Measurements from ENCODE around the gene THRB. TPM values are rescaled to one million over a fixed set of nuclear protein-coding genes. Genes with fewer than 3 reads are reported as not detected.
"Not testable (repeated sequence)": the region's sequence is repeated elsewhere in the genome, so short reads cannot be mapped to it uniquely, and the experiment has no call there.

The THRB gene
- total RNA-seq, 1 donor = 0.36 TPM

DNA sequence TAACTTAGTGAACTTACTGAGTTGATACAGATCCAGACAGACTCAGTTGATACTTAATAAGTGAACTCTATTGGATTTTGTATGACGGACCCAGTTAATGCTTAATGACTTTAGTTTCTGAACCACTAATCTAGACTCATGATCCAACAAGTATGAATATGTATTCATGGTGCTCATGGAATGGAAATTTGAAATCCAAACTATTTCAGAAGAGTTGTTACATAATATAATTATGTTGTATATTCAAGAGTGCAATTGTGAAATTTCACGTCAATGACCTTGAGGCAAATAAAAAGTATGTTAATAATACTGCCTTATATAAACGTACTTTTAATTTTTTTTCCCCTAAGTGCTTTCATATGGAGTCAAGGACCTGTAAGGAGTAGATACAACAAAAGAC lies 78.8 kb downstream of the THRB start:
- H3K4me3 ChIP-seq (ENCODE audit: insufficient read depth, low read length) = no peak overlapping the region
- TF ChIP-seq, protein P1, sequence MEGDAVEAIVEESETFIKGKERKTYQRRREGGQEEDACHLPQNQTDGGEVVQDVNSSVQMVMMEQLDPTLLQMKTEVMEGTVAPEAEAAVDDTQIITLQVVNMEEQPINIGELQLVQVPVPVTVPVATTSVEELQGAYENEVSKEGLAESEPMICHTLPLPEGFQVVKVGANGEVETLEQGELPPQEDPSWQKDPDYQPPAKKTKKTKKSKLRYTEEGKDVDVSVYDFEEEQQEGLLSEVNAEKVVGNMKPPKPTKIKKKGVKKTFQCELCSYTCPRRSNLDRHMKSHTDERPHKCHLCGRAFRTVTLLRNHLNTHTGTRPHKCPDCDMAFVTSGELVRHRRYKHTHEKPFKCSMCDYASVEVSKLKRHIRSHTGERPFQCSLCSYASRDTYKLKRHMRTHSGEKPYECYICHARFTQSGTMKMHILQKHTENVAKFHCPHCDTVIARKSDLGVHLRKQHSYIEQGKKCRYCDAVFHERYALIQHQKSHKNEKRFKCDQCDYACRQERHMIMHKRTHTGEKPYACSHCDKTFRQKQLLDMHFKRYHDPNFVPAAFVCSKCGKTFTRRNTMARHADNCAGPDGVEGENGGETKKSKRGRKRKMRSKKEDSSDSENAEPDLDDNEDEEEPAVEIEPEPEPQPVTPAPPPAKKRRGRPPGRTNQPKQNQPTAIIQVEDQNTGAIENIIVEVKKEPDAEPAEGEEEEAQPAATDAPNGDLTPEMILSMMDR (IDR thresholded peaks at IDR 0.05; ENCODE audit: extremely low read depth, low read depth, low read length) = no peak
- H3K4me1 ChIP-seq (ENCODE audit: insufficient read depth, low read length) = no peaks in the 10 kb centered on the region
- H2AFZ ChIP-seq (ENCODE audit: low read length) = no peak overlapping the region
- DNase-seq (ENCODE audit: insufficient read length, low spot score, missing footprints) = no peak
- H3K27ac ChIP-seq (ENCODE audit: low read depth, low read length) = no peak overlapping the region
- no peak overlapping the region for H3K4me2 ChIP-seq (ENCODE audit: insufficient read depth, low read length)
- no peaks in the 10 kb centered on the region for H4K20me1 ChIP-seq (ENCODE audit: insufficient read depth, low read length)
- no peaks in the 10 kb centered on the region for H3K36me3 ChIP-seq (ENCODE audit: insufficient read depth, low read length)
- H3K27me3 ChIP-seq (ENCODE audit: insufficient read depth, low read length) = no peaks in the 10 kb centered on the region
- H3K79me2 ChIP-seq (ENCODE audit: insufficient read depth, low read length) = no peaks in the 10 kb centered on the region
- no peaks in the 10 kb centered on the region for H3K9me3 ChIP-seq (ENCODE audit: low read depth, low read length)

DNA sequence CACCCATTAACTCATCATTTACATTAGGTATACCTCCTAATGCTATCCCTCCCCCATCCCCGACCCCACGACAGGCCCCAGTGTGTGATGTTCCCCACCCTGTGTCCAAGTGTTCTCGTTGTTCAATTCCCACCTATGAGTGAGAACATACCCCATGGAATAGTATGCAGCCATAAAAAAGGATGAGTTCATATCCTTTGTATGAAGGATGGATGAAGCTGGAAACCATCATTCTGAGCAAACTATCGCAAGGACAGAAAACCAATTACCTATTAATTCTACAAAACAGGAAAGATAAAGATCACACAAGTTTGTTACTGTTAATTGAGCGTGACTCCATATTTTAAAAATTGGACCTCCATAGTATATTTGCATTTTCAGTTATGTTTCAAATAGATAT lies 81.0 kb downstream of the THRB start:
- H3K9me3 ChIP-seq (ENCODE audit: low read depth, low read length); H3K4me3 ChIP-seq (ENCODE audit: insufficient read depth, low read length); H3K79me2 ChIP-seq (ENCODE audit: insufficient read depth, low read length); H3K27me3 ChIP-seq (ENCODE audit: insufficient read depth, low read length); H3K4me2 ChIP-seq (ENCODE audit: insufficient read depth, low read length); H4K20me1 ChIP-seq (ENCODE audit: insufficient read depth, low read length); H3K27ac ChIP-seq (ENCODE audit: low read depth, low read length); H2AFZ ChIP-seq (ENCODE audit: low read length); H3K36me3 ChIP-seq (ENCODE audit: insufficient read depth, low read length); H3K4me1 ChIP-seq (ENCODE audit: insufficient read depth, low read length); DNase-seq (ENCODE audit: insufficient read length, low spot score, missing footprints): not testable (repeated sequence)

DNA sequence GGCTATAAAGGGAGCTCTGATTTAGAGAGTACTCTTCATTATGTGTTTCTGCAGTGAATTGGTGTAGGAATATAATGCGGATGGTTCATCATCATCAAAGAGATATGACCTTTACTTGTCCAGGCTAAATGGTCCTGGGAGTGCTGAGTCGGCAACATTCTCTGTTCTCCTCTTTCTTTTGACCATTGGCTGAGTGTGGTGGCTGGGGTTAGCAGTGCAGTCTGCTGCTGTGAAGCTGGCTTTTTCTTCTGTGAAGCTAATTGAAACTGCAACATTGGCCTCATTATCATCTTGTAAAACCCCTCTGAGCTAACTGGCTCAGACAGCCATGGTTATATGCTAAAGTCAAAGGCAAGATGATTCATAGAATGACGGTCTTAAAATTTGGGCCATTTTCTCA lies 83.8 kb downstream of the THRB start:
- TF ChIP-seq, protein P1 (IDR thresholded peaks at IDR 0.05; ENCODE audit: extremely low read depth, low read depth, low read length) = no peak
- Histone ChIP-seq H3K36me3 (ENCODE audit: insufficient read depth, low read length) (no peaks in the 10 kb centered on the region), H3K27ac (ENCODE audit: low read depth, low read length) (no peak overlapping the region), H3K4me3 (ENCODE audit: insufficient read depth, low read length) (no peak overlapping the region), H3K4me1 (ENCODE audit: insufficient read depth, low read length) (no peaks in the 10 kb centered on the region), H2AFZ (ENCODE audit: low read length) (no peak overlapping the region), H4K20me1 (ENCODE audit: insufficient read depth, low read length) (no peaks in the 10 kb centered on the region), H3K79me2 (ENCODE audit: insufficient read depth, low read length) (no peaks in the 10 kb centered on the region), H3K4me2 (ENCODE audit: insufficient read depth, low read length) (no peak overlapping the region), H3K27me3 (ENCODE audit: insufficient read depth, low read length) (no peaks in the 10 kb centered on the region), H3K9me3 (ENCODE audit: low read depth, low read length) (no peaks in the 10 kb centered on the region)
- no peak for DNase-seq (ENCODE audit: insufficient read length, low spot score, missing footprints)

DNA sequence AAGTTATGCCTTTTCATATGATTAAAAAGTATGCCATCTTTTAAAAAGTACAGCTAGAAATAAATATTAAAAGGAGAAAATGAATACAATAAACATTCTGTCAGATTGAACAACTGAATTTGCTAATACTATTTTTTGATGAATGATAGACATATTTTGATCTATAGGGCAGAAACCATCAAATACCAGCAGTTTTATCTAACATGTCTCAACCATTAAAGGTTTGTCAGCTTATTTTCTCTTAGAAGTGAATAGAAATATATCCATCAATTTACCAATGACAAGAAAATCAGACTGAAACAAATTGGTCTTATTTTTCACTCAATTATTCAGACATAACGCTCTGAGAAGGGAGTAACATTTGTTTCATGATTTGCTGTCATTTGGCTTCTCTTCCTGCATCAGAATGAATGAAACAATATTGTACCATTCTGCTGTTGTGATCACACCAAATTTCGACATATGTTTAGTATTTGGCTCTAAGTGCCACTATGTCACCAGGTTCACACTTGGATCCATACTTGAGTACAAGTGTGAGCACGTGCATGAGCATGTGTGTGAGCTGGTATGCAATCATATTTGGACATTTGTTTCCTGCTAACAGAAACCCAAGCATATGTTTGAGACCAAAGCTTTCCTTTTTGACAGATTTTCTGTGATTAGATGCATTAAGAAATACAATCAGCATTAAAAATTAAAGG lies 86.5 kb downstream of the THRB start:
- no peak overlapping the region for H3K27ac ChIP-seq (ENCODE audit: low read depth, low read length)
- no peaks in the 10 kb centered on the region for H4K20me1 ChIP-seq (ENCODE audit: insufficient read depth, low read length)
- no peaks in the 10 kb centered on the region for H3K9me3 ChIP-seq (ENCODE audit: low read depth, low read length)
- no peak overlapping the region for H3K4me3 ChIP-seq (ENCODE audit: insufficient read depth, low read length)
- H3K79me2 ChIP-seq (ENCODE audit: insufficient read depth, low read length) = no peaks in the 10 kb centered on the region
- H2AFZ ChIP-seq (ENCODE audit: low read length) = no peak overlapping the region
- TF ChIP-seq, protein P1 (IDR thresholded peaks at IDR 0.05; ENCODE audit: extremely low read depth, low read depth, low read length) = no peak
- no peaks in the 10 kb centered on the region for H3K36me3 ChIP-seq (ENCODE audit: insufficient read depth, low read length)
- H3K27me3 ChIP-seq (ENCODE audit: insufficient read depth, low read length) = no peaks in the 10 kb centered on the region
- DNase-seq (ENCODE audit: insufficient read length, low spot score, missing footprints) = no peak
- no peaks in the 10 kb centered on the region for H3K4me1 ChIP-seq (ENCODE audit: insufficient read depth, low read length)
- no peak overlapping the region for H3K4me2 ChIP-seq (ENCODE audit: insufficient read depth, low read length)

All from osteoblast (primary cell).